H9 (cell line): ENCODE results near the gene TIFAB. TPM values are rescaled to one million over a fixed set of nuclear protein-coding genes. Genes with fewer than 3 reads are reported as not detected.

ENCODE experiments used
- DNase-seq: peaks from one replicate; pipeline ENCODE4 v3.0.0-alpha.2; 2017
- H2AFZ ChIP-seq: one replicate; pipeline ENCODE4 v1.6.1; 2013; ENCODE audit warnings: mild to moderate bottlenecking, low read length, control low read depth, moderate library complexity
- H2AK5ac ChIP-seq: 2 replicates; pipeline ENCODE4 v1.6.1; 2013; ENCODE audit warnings: low read length, control low read depth, mixed read lengths; ENCODE audit not compliant: insufficient read length
- H2BK120ac ChIP-seq: one replicate; pipeline ENCODE4 v1.6.1; 2013; ENCODE audit warnings: low read depth, mild to moderate bottlenecking, low read length, control low read depth, inconsistent platforms; ENCODE audit not compliant: poor library complexity, severe bottlenecking
- H2BK12ac ChIP-seq: 2 replicates; pipeline ENCODE4 v1.6.1; 2013; ENCODE audit warnings: low read length, control low read depth, mixed read lengths, low read depth; ENCODE audit not compliant: insufficient read length
- H2BK15ac ChIP-seq: 2 replicates; pipeline ENCODE4 v1.6.1; 2013; ENCODE audit warnings: low read depth, low read length, control low read depth
- H2BK20ac ChIP-seq: one replicate; pipeline ENCODE4 v1.6.1; 2013; ENCODE audit warnings: low read depth, mild to moderate bottlenecking, low read length, control low read depth, inconsistent platforms; ENCODE audit not compliant: poor library complexity, severe bottlenecking
- H2BK5ac ChIP-seq: 2 replicates; pipeline ENCODE4 v1.6.1; 2013; ENCODE audit warnings: low read length, control low read depth, mixed read lengths; ENCODE audit not compliant: insufficient read length
- H3K14ac ChIP-seq: 2 replicates; pipeline ENCODE4 v1.6.1; 2013; ENCODE audit warnings: low read length, control low read depth; ENCODE audit not compliant: insufficient read depth
- H3K18ac ChIP-seq: 2 replicates; pipeline ENCODE4 v1.6.1; 2013; ENCODE audit warnings: low read depth, mild to moderate bottlenecking, mixed read lengths, low read length, control low read depth; ENCODE audit not compliant: insufficient read length
- H3K23ac ChIP-seq: 2 replicates; pipeline ENCODE4 v1.6.1; 2013; ENCODE audit warnings: low read length, control low read depth, mixed read lengths, low read depth; ENCODE audit not compliant: insufficient read length
- H3K23me2 ChIP-seq: 2 replicates; pipeline ENCODE4 v1.6.1; 2013; ENCODE audit warnings: low read depth, mild to moderate bottlenecking, mixed read lengths, low read length, control low read depth; ENCODE audit not compliant: insufficient read length, poor library complexity, severe bottlenecking
- H3K27ac ChIP-seq: 2 replicates; pipeline ENCODE4 v1.5.1; 2013; ENCODE audit warnings: low read length, control low read depth, mixed read lengths, low read depth; ENCODE audit not compliant: insufficient read length
- H3K27me3 ChIP-seq: 2 replicates; pipeline ENCODE4 v1.6.1; 2013; ENCODE audit warnings: low read length, control low read depth, inconsistent platforms; ENCODE audit not compliant: insufficient read depth
- H3K4ac ChIP-seq: 2 replicates; pipeline ENCODE4 v1.6.1; 2013; ENCODE audit warnings: low read depth, mild to moderate bottlenecking, control low read depth, inconsistent platforms, low read length, moderate library complexity
- H3K4me1 ChIP-seq: 2 replicates; pipeline ENCODE4 v1.6.1; 2013; ENCODE audit warnings: low read length, control low read depth, inconsistent platforms; ENCODE audit not compliant: insufficient read depth
- H3K4me2 ChIP-seq: 2 replicates; pipeline ENCODE4 v1.6.1; 2013; ENCODE audit warnings: low read length, control low read depth, mixed read lengths; ENCODE audit not compliant: insufficient read length, insufficient read depth
- H3K56ac ChIP-seq: 2 replicates; pipeline ENCODE4 v1.6.1; 2013; ENCODE audit warnings: low read depth, mild to moderate bottlenecking, mixed read lengths, low read length, control low read depth; ENCODE audit not compliant: insufficient read length
- H3K79me1 ChIP-seq: 2 replicates; pipeline ENCODE4 v1.6.1; 2013; ENCODE audit warnings: low read depth, mild to moderate bottlenecking, moderate library complexity, low read length, control low read depth, inconsistent platforms; ENCODE audit not compliant: insufficient read depth, poor library complexity, severe bottlenecking
- H3K79me2 ChIP-seq: 2 replicates; pipeline ENCODE4 v1.6.1; 2013; ENCODE audit warnings: low read length, control low read depth, inconsistent platforms; ENCODE audit not compliant: insufficient read depth
- H3K9ac ChIP-seq: 2 replicates; pipeline ENCODE4 v1.6.1; 2013; ENCODE audit warnings: low read length, control low read depth, mixed read lengths; ENCODE audit not compliant: insufficient read length; ENCODE audit errors: extremely low read depth
- H3K9me3 ChIP-seq: one replicate; pipeline ENCODE4 v1.6.1; 2013; ENCODE audit warnings: low read depth, low read length, inconsistent platforms; ENCODE audit not compliant: control insufficient read depth
- H3T11ph ChIP-seq: one replicate; pipeline ENCODE4 v1.6.1; 2013; ENCODE audit warnings: mild to moderate bottlenecking, low read length, control low read depth, inconsistent platforms
- H4K20me1 ChIP-seq: one replicate; pipeline ENCODE4 v1.6.1; 2013; ENCODE audit not compliant: control insufficient read depth, insufficient read length, insufficient read depth
- H4K5ac ChIP-seq: 2 replicates; pipeline ENCODE4 v1.6.1; 2013; ENCODE audit warnings: low read depth, mild to moderate bottlenecking, mixed read lengths, low read length, control low read depth; ENCODE audit not compliant: insufficient read length
- H4K8ac ChIP-seq: replicated peaks from 2 replicates; pipeline ENCODE4 v1.6.1; 2013; ENCODE audit warnings: low read length, control low read depth, mixed read lengths, low read depth; ENCODE audit not compliant: insufficient read length
- H4K91ac ChIP-seq: 2 replicates; pipeline ENCODE4 v1.6.1; 2013; ENCODE audit warnings: low read depth, mild to moderate bottlenecking, moderate library complexity, mixed read lengths, low read length, control low read depth; ENCODE audit not compliant: insufficient read length
- H3K27ac Mint-ChIP-seq, 3 experiments: 2 replicates in 2 of 3; 3 replicates in 1 of 3; pipeline ENCODE4 v1.8.0; 2020 to 2021; ENCODE audit warnings: mixed read lengths in 3 of 3, mild to moderate bottlenecking in 1 of 3, moderate library complexity in 1 of 3
- H3K27me3 Mint-ChIP-seq: 2 replicates; pipeline ENCODE4 v1.8.0; 2021; ENCODE audit warnings: low read depth, mild to moderate bottlenecking, moderate library complexity, mixed read lengths
- H3K36me3 Mint-ChIP-seq, 3 experiments: 2 replicates in 2 of 3; 3 replicates in 1 of 3; pipeline ENCODE4 v1.8.0; 2020 to 2021; ENCODE audit warnings: low read depth in 3 of 3, mixed read lengths in 3 of 3; ENCODE audit not compliant: insufficient read depth in 1 of 3
- H3K4me1 Mint-ChIP-seq, 2 experiments: 2 replicates each; pipeline ENCODE4 v1.8.0; 2020; ENCODE audit warnings: mixed read lengths in 2 of 2
- H3K4me3 Mint-ChIP-seq, 2 experiments: 2 replicates in 1 of 2; 3 replicates in 1 of 2; pipeline ENCODE4 v1.8.0; 2020 to 2021; ENCODE audit warnings: mild to moderate bottlenecking in 2 of 2, mixed read lengths in 2 of 2, moderate library complexity in 1 of 2
- H3K9me3 Mint-ChIP-seq, 2 experiments: 2 replicates in 1 of 2; 3 replicates in 1 of 2; pipeline ENCODE4 v1.8.0; 2020; ENCODE audit warnings: mild to moderate bottlenecking in 2 of 2, mixed read lengths in 2 of 2, moderate library complexity in 1 of 2
- WGBS: extraction: QIAGEN DNeasy Blood & Tissue Kit; methylation state at CpG from one replicate; pipeline ENCODE4 v1.1.7; 2013; ENCODE audit warnings: missing lambda C conversion rate, low lambda C conversion rate, mixed read lengths; ENCODE audit not compliant: insufficient read length; ENCODE audit errors: extremely low coverage; 5-methylcytosine and 5-hydroxymethylcytosine counted together
- total RNA-seq: library from RNA; stranded (reverse); gene quantifications from 2 replicates; pipeline ENCODE4 v1.2.1, GENCODE V29; 2021
- TF ChIP-seq, protein P1 (sequence below): fragments of 200-600 bp; sonication (generic); conservative IDR thresholded peaks from 3 replicates; pipeline ENCODE4 v1.8.0; 2021; ENCODE audit warnings: antibody characterized with exemption, mild to moderate bottlenecking

Gene TIFAB
- total RNA-seq, 1 experiment from 2014 or later, result not detected

DNA sequence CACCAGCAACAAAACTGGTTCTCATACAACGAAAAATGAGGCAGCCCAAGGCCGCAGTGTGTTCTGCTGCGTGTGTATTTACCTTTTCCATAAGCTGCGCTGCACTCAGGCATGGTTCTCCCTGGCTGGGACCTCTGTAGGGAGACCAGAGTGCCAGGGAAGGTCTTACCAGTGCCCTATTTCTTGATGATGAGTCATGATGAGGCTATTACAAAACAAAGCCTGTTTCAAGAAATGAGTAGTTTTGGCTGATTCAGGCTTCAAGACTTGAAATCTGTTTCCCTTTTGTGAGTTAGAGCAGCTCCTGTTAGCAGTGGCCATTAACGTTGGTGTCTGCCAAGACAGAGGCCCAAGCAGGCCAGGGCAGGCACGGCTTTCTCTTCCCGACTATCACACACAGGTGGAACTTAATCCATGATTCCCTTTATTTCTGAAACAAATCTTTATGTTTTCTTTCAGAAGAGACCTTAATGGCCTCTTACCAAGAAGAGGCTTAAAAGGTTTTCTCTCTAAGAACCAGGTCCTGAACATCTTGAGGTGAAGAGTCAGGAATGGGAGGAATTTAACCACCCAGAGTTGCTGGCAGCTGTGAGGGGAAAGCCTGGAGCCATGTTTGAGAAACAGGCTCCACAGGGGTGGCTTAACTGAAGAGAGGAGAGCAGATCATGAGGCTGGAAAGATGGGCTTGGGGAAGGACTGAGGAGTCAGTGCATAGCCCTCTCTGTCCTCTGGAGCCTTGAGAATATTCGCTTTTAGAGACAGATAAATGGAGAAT lies 41.4 kb upstream of the TIFAB start:
- Histone ChIP-seq H3K4ac (no peak overlapping the region), H3K9ac (no peak overlapping the region), H3K4me1 (peaks cover 2% of the 10 kb centered on the region; the same call in 1 of the 2 replicates), H3K18ac (no peak overlapping the region), H2BK120ac (no peak overlapping the region), H3K23ac (no peak overlapping the region), H4K20me1 (no peaks in the 10 kb centered on the region), H2BK12ac (no peak overlapping the region), H3K9me3 (no peaks in the 10 kb centered on the region), H4K91ac (no peak overlapping the region), H2BK20ac (no peak overlapping the region), H2AFZ (no peak overlapping the region), H3K79me2 (no peaks in the 10 kb centered on the region), H3K14ac (no peak overlapping the region), H2BK15ac (no peak overlapping the region), H4K8ac (no peak overlapping the region), H3K4me2 (no peak overlapping the region), H3K56ac (no peak overlapping the region), H3K27ac (no peak overlapping the region), H3K79me1 (no peaks in the 10 kb centered on the region), H2AK5ac (no peak overlapping the region), H2BK5ac (no peak overlapping the region), H4K5ac (no peak overlapping the region), H3K23me2 (peaks cover 23% of the 10 kb centered on the region), H3K27me3 (peaks cover 72% of the 10 kb centered on the region), H3T11ph (no peak overlapping the region)
- no peak for DNase-seq
- no peak overlapping the region for H3K4me3 Mint-ChIP-seq
- no peaks in the 10 kb centered on the region for H3K27me3 Mint-ChIP-seq
- no peaks in the 10 kb centered on the region for H3K36me3 Mint-ChIP-seq
- H3K9me3 Mint-ChIP-seq, result peaks cover 0 to 8% of the 10 kb centered on the region in 2 experiments; a peak in 1 of 5 replicates
- no CpG with 5 or more reads among the region's 8 CpGs for WGBS
- H3K4me1 Mint-ChIP-seq, result peaks cover 32 to 47% of the 10 kb centered on the region in 2 experiments
- TF ChIP-seq, protein P1, sequence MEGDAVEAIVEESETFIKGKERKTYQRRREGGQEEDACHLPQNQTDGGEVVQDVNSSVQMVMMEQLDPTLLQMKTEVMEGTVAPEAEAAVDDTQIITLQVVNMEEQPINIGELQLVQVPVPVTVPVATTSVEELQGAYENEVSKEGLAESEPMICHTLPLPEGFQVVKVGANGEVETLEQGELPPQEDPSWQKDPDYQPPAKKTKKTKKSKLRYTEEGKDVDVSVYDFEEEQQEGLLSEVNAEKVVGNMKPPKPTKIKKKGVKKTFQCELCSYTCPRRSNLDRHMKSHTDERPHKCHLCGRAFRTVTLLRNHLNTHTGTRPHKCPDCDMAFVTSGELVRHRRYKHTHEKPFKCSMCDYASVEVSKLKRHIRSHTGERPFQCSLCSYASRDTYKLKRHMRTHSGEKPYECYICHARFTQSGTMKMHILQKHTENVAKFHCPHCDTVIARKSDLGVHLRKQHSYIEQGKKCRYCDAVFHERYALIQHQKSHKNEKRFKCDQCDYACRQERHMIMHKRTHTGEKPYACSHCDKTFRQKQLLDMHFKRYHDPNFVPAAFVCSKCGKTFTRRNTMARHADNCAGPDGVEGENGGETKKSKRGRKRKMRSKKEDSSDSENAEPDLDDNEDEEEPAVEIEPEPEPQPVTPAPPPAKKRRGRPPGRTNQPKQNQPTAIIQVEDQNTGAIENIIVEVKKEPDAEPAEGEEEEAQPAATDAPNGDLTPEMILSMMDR, result no peak
- no peak overlapping the region for H3K27ac Mint-ChIP-seq
